ENCODE measurements around the gene KRTAP5-4. TPM values are rescaled to one million over a fixed set of nuclear protein-coding genes. Genes with fewer than 3 reads are reported as not detected.
"Not testable (repeated sequence)": the region's sequence is repeated elsewhere in the genome, so short reads cannot be mapped to it uniquely, and the experiment has no call there.

KRTAP5-4 gene
- total RNA-seq, 8 experiments from 2014 or later: 0.25 to 0.41 (median 0.33) TPM; not detected in 5

GRCh38 chr11:1589996-1590395 lies 31.9 kb downstream of the KRTAP5-4 start:
- Histone ChIP-seq H3K27ac (no peak overlapping the region), H3K4me1 (replicated peaks in 1 of 2) (no peaks in the 10 kb centered on the region), H3K4me3 (no peak overlapping the region)
- in situ Hi-C loops (cut with MboI; ENCODE audit: low pct_unique_long_range_greater_than_20kb in 2 of 9, low sequenced_read_pairs in 9 of 9, unreplicated experiment in 9 of 9): no loop called here
- no peak for ATAC-seq (replicated peaks in 6 of 8)
- 50 to 100% (median 94%) methylated on average over 2 to 5 of the region's 6 CpGs; no CpG with 5 or more reads in 6 of the 10 experiments for WGBS, 10 experiments

GRCh38 chr11:1589191-1589963 lies 32.6 kb downstream of the KRTAP5-4 start:
- H3K4me3 ChIP-seq; H3K27ac ChIP-seq; in situ Hi-C loops (cut with MboI; ENCODE audit: low pct_unique_long_range_greater_than_20kb in 2 of 9, low sequenced_read_pairs in 9 of 9, unreplicated experiment in 9 of 9); H3K4me1 ChIP-seq (replicated peaks in 1 of 2): not testable (repeated sequence)
- WGBS, 10 experiments: 0 to 70% (median 50%) methylated on average over 1 to 6 of the region's 10 CpGs; no CpG with 5 or more reads in 2 of the 10 experiments
- ATAC-seq (replicated peaks in 6 of 8): peak in 3 of 8 experiments; percentile 53 to 98 (median 97)

- in situ Hi-C loops (cut with MboI; ENCODE audit: low pct_unique_long_range_greater_than_20kb in 2 of 9, low sequenced_read_pairs in 9 of 9, unreplicated experiment in 9 of 9): no loop called here
- Histone ChIP-seq H3K27ac (no peak overlapping the region), H3K4me3 (no peak overlapping the region), H3K4me1 (replicated peaks in 1 of 2) (no peaks in the 10 kb centered on the region)
- ATAC-seq (replicated peaks in 6 of 8): peak in 1 of 8 experiments; percentile 20
- 7 to 75% (median 46%) methylated on average over 2 of the region's 2 CpGs; no CpG with 5 or more reads in 5 of the 10 experiments for WGBS, 10 experiments
Measured at GRCh38 chr11:1586699-1587098, 35.2 kb downstream of the KRTAP5-4 start.

- H3K4me1 ChIP-seq (replicated peaks in 1 of 2); H3K4me3 ChIP-seq; H3K27ac ChIP-seq; ATAC-seq (replicated peaks in 6 of 8); in situ Hi-C loops (cut with MboI; ENCODE audit: low pct_unique_long_range_greater_than_20kb in 2 of 9, low sequenced_read_pairs in 9 of 9, unreplicated experiment in 9 of 9): not testable (repeated sequence)
- 60 to 90% (median 67%) methylated on average over 1 to 3 of the region's 9 CpGs; no CpG with 5 or more reads in 7 of the 10 experiments for WGBS, 10 experiments
Measured at GRCh38 chr11:1584661-1585370, 37.1 kb downstream of the KRTAP5-4 start, which contains the start of gene KRTAP5-1. KRTAP5-1 (minus strand) TSS chr11:1585283; CDS start chr11:1585249, 34 bp downstream.

- H3K27ac ChIP-seq; in situ Hi-C loops (cut with MboI; ENCODE audit: low pct_unique_long_range_greater_than_20kb in 2 of 9, low sequenced_read_pairs in 9 of 9, unreplicated experiment in 9 of 9); H3K4me1 ChIP-seq (replicated peaks in 1 of 2); H3K4me3 ChIP-seq; ATAC-seq (replicated peaks in 6 of 8): not testable (repeated sequence)
- 0 to 100% (median 82%) methylated on average over 1 to 2 of the region's 2 CpGs for WGBS, 10 experiments
Measured at GRCh38 chr11:1582909-1583308, 39.0 kb downstream of the KRTAP5-4 start.

- WGBS, 10 experiments: 0 to 92% (median 80%) methylated on average over 1 to 7 of the region's 9 CpGs; no CpG with 5 or more reads in 5 of the 10 experiments
- Histone ChIP-seq H3K27ac (no peak overlapping the region), H3K4me1 (replicated peaks in 1 of 2) (no peaks in the 10 kb centered on the region), H3K4me3 (no peak overlapping the region)
- in situ Hi-C loops (cut with MboI; ENCODE audit: low pct_unique_long_range_greater_than_20kb in 2 of 9, low sequenced_read_pairs in 9 of 9, unreplicated experiment in 9 of 9): no loop called here
- no peak for ATAC-seq (replicated peaks in 6 of 8)
Measured at GRCh38 chr11:1581976-1582375, 40.0 kb downstream of the KRTAP5-4 start.

- in situ Hi-C loops (cut with MboI; ENCODE audit: low pct_unique_long_range_greater_than_20kb in 2 of 9, low sequenced_read_pairs in 9 of 9, unreplicated experiment in 9 of 9): no loop called here
- Histone ChIP-seq H3K27ac (no peak overlapping the region), H3K4me1 (replicated peaks in 1 of 2) (peaks cover 0 to 3% of the 10 kb centered on the region in 2 donors), H3K4me3 (no peak overlapping the region)
- no peak for ATAC-seq (replicated peaks in 6 of 8)
- 17 to 100% (median 78%) methylated on average over 1 to 6 of the region's 6 CpGs; no CpG with 5 or more reads in 2 of the 10 experiments for WGBS, 10 experiments
Measured at GRCh38 chr11:1576825-1577224, 45.1 kb downstream of the KRTAP5-4 start.

GRCh38 chr11:1575756-1576155 lies 46.2 kb downstream of the KRTAP5-4 start:
- H3K27ac ChIP-seq; ATAC-seq (replicated peaks in 6 of 8); H3K4me1 ChIP-seq (replicated peaks in 1 of 2); H3K4me3 ChIP-seq; in situ Hi-C loops (cut with MboI; ENCODE audit: low pct_unique_long_range_greater_than_20kb in 2 of 9, low sequenced_read_pairs in 9 of 9, unreplicated experiment in 9 of 9): not testable (repeated sequence)
- 58 to 94% (median 82%) methylated on average over 1 to 15 of the region's 16 CpGs; no CpG with 5 or more reads in 2 of the 10 experiments for WGBS, 10 experiments

GRCh38 chr11:1574933-1575242 lies 47.0 kb downstream of the KRTAP5-4 start:
- WGBS, 10 experiments: 0 to 32% (median 9%) methylated on average over 2 to 7 of the region's 7 CpGs; no CpG with 5 or more reads in 3 of the 10 experiments
- Histone ChIP-seq H3K4me3 (peak overlapping the region; percentile 54 to 95 (median 73)), H3K27ac (no peak overlapping the region), H3K4me1 (replicated peaks in 1 of 2) (peaks cover 8 to 11% of the 10 kb centered on the region in 2 donors)
- no peak for ATAC-seq (replicated peaks in 6 of 8)
- in situ Hi-C loops (cut with MboI; ENCODE audit: low pct_unique_long_range_greater_than_20kb in 2 of 9, low sequenced_read_pairs in 9 of 9, unreplicated experiment in 9 of 9): no loop called here

- peak; percentile 23 to 58 (median 54) for ATAC-seq (replicated peaks in 6 of 8)
- 0 to 3% (median 1%) methylated on average over 3 to 7 of the region's 64 CpGs; no CpG with 5 or more reads in 6 of the 10 experiments for WGBS, 10 experiments
- in situ Hi-C loops (cut with MboI; ENCODE audit: low pct_unique_long_range_greater_than_20kb in 2 of 9, low sequenced_read_pairs in 9 of 9, unreplicated experiment in 9 of 9): no loop called here
- Histone ChIP-seq H3K4me1 (replicated peaks in 1 of 2) (peaks cover 12 to 14% of the 10 kb centered on the region in 2 donors), H3K27ac (peak overlapping the region; percentile 83 to 91), H3K4me3 (peak overlapping the region; percentile 54 to 95 (median 73))
Measured at GRCh38 chr11:1574238-1574932, 47.6 kb downstream of the KRTAP5-4 start.

GRCh38 chr11:1573903-1574237 lies 48.1 kb downstream of the KRTAP5-4 start:
- H3K4me3 ChIP-seq: peak overlapping the region; percentile 54 to 95 (median 73)
- peaks cover 16 to 18% of the 10 kb centered on the region in 2 donors for H3K4me1 ChIP-seq (replicated peaks in 1 of 2)
- WGBS, 10 experiments: no CpG with 5 or more reads among the region's 7 CpGs
- ATAC-seq (replicated peaks in 6 of 8): peak in 6 of 8 experiments; percentile 2 to 26 (median 14)
- H3K27ac ChIP-seq: peak overlapping the region; percentile 83 to 91
- in situ Hi-C loops (cut with MboI; ENCODE audit: low pct_unique_long_range_greater_than_20kb in 2 of 9, low sequenced_read_pairs in 9 of 9, unreplicated experiment in 9 of 9): no loop called here

- ATAC-seq (replicated peaks in 6 of 8): peak in 3 of 8 experiments; percentile 0 to 3 (median 2)
- Histone ChIP-seq H3K4me3 (peak overlapping the region; percentile 54 to 95 (median 73)), H3K27ac (peak overlapping the region; percentile 83 to 91), H3K4me1 (replicated peaks in 1 of 2) (peaks cover 22 to 24% of the 10 kb centered on the region in 2 donors)
- 0% methylated on average over 1 of the region's 37 CpGs; no CpG with 5 or more reads in 9 of the 10 experiments for WGBS, 10 experiments
- in situ Hi-C loops (cut with MboI; ENCODE audit: low pct_unique_long_range_greater_than_20kb in 2 of 9, low sequenced_read_pairs in 9 of 9, unreplicated experiment in 9 of 9): no loop called here
Measured at GRCh38 chr11:1573077-1573902, 48.6 kb downstream of the KRTAP5-4 start.

Data from motor neuron (in vitro differentiated cells).